ENCODE data around the gene QSOX1.
A peak's percentile ranks its signal among the peaks of the same experiment; 100 is the strongest.

Gene QSOX1

DNA sequence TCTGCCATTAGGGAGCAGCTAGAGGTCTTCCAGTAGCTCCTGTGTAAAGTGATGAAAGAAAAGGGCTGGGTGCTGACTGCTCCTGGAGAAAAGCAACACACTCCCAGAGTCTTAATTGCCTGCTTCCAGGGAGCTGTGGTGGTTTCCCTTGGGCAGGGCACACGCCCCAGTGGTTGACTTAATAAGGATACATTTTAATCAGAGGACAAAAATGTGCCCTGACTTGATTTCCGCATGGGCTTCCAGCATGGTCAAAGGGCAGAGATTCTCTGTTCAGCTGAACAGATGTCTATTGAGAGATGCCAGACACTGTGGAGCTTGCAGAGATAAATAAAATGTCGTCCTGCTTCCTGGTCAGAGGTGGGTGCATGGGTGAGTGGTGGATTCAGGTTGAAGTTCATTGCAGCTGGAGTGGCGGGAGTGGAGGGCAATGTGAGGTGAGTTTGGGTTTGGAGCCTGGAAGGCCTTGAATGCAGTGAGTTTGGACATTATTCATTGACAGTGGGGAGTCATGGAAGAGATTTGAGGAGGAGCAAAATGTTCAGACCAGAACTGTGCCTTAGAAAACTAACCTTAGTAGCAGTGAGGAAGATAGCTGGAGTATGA lies 16.0 kb downstream of the QSOX1 start:
- DNase-seq, result no peak

DNA sequence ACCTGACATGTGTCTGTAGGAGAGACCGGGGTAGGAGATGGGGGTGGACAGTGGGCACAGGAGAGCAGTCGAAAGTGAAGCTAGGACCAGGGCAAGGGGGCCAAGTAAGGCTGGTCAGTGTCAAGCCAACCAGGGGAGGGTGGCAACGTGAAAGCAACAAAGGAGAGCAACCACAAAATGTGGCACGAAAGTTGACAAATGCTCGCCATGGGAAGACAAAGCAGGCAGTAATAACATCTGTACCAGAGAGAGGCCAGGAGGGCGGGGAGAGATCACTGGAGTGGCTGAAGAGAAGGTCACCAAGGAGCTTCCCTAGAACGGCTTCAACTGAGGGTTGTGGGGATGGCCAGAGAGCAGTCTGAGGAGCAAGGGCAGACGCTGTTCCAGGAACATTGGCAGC lies 17.0 kb downstream of the QSOX1 start:
- DNase-seq, result no peak

- DNase-seq, result no peak
Observed at GRCh38 chr1:180173451-180173850, 18.8 kb downstream of the QSOX1 start.

- no peak for DNase-seq
Observed at GRCh38 chr1:180173952-180174351, 19.3 kb downstream of the QSOX1 start.

- DNase-seq, result no peak
Observed at GRCh38 chr1:180175291-180175690, 20.6 kb downstream of the QSOX1 start.

DNA sequence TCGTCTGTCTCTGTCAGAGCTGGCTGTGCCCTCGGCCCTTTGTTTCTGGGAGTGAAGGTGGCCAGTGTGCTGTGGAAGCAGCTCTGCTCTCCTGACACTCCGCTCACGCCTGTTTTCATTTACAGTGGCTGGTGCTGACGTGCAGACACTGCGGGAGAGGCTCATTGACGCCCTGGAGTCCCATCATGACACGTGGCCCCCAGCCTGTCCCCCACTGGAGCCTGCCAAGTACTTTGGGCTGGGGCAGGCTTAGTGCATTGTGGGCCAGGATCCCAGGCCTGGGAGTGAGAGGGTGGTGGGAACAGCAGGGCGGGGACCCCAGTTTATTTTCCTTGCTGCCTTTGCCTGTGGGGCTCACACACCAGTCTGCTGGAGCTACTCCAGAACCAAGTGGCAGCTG lies 21.1 kb downstream of the QSOX1 start:
- DNase-seq, result no peak

DNA sequence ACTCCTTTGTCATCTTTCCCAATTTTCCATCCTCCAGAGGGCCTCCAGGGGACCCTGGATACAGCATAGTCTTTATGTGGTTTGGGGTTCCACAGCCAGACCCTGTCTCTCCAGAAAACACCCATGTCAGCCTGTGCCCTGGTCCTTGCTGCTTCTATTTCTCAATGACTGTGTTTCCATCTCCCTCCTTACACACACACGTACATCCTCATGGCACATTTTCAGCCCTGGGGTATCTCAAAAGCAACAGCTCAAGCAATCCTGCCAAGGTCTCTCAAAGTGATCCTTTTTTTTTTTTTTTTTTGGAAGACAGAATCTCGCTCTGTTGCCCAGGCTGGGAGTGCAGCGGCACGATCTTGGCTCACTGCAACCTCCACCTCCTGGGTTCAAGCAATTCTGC lies 22.3 kb downstream of the QSOX1 start:
- no peak for DNase-seq

- DNase-seq, result no peak
Observed at GRCh38 chr1:180177931-180178330, 23.3 kb downstream of the QSOX1 start.

DNA sequence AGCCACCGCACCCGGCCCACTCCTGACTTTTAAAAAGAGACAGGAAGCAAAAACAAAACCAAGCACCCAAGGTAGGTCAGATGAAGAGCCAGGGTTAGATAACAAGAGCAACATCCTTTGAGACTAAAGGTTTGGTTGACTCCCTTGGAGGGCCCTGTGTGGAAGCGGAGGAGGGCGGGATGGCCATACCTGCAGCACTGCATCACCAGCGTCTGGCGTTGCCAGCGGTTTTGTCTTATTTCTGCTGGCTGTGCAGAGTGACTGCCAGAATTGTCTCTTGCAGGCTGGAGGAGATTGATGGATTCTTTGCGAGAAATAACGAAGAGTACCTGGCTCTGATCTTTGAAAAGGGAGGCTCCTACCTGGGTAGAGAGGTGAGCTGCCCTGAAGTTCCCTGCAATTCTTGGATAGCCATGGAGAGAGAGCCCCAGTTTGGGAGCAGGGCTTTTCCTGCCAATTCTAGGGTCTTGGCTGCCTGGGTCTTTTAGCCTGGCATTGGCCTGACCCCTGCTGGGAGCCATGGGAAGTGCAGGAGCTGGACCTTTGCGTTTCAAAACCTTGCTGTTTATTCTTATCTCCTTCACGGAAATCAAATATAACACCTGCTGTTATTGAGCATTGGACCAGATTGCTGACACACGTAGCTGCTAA lies 24.0 kb downstream of the QSOX1 start:
- DNase-seq, result peak; percentile 62

DNA sequence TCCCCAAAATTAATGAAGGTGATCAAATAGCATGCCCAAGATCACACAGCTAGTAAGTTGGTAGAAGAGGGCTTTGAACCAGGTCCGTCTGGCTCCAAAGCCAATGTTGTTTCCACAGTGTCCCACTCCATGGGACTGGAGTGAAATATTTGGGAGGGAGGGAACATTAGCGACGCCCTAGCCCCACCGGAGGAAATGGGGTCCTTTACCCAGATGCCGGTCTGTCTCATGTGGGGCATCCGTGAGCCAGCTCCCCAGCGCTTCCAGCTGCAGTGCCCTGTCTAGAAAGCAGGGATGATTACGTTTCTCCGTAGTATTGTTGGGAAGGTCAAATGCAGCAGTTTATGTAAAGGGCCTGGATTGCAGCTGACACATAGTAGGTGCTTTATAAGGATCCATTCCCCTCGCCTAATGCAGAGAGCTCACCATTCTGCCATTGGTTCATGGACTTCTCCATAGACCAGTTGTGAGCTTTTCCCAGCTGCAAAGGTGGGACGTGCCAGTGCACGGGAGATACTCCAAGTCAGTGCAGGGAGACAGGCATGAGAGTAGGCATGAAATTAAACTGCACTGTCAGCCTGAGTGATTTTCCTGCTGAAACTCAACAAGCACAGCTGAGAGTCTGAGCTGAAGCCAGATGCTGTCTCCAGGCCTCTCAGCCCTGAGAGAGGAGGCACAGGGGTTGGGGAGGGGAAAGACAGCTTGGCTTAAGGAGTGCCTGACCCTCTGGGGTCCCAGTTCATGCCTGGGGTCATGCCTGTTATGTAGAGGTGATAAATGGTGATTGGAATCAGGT lies 24.7 kb downstream of the QSOX1 start:
- DNase-seq, result no peak

DNA sequence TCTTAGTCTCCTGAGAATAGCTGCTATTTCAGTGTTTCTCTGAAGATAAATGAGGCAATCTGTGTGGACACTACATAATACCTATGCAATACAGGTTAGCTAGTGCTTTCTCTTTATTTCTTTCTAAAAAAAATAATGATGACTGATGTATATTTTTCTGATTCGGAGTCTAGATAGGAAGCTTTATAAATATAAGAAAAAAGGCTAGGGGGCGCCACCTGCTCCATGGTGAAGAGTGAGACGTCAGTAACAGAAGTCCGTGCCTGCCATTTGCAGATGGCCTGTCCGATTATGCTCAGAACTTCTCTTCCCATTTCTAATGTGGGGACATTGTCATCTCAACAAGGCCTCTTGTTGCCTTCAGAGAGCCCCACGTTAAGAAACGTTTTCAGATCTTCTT lies 26.4 kb downstream of the QSOX1 start:
- DNase-seq, result peak; percentile 10

DNA sequence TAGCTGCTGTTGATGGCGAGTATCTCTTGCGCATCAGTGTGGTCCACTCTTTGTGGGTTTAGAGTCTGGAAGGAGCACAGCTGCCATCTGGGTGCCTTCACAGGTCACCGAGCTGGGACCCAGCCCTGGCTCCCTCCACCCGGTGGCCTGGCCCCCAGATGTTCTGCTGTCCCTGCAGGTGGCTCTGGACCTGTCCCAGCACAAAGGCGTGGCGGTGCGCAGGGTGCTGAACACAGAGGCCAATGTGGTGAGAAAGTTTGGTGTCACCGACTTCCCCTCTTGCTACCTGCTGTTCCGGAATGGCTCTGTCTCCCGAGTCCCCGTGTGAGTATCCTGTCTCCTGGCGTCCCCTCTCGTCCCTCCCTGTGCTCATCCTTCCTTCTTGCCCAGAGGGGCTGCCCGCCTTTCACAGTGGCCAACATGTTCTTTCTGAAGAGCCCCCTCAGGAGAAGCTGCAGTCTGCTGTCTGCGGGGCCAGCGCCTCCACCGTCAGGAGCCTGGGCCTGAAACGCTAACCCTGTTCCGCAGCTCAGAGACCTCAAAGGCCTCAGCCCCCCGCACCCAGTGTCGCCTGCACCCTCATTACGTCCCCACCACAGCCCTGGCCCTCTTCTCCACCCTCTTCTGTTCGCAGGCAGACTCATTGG lies 27.4 kb downstream of the QSOX1 start:
- no peak for DNase-seq

DNA sequence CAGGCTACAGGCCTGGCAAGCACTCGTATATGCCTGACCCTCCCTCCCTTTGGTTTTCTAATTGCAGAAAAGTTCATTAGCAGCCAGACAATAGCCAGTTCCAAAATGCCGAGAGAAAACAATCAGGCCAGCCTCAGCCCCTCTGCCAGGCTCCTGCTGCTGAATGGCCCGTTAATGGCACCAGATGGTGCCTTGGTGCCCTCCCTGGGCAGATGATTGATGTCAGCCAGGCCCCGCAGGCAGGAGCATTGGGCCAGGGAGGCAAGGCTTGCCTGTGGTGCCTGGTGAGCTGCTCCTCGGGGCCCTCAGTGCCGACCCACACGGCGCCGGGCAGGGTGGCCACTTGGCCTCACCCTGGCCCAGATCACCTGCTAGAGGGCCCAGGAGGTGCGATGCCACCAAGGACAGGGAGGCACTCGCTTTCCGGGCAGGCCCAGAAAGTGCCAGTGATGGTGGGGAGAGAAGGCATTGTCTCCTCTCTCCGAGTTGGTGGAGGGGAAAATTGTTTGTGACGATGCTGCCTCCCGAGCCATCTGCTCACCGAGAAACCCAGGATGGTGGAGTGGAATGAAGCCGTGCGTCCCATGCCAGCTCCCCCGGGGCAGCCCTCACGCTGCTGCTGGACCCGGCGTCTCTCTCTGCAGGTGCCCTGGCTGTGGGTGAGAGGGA lies 28.1 kb downstream of the QSOX1 start:
- no peak for DNase-seq

- DNase-seq, result no peak
Observed at GRCh38 chr1:180183426-180183825, 28.8 kb downstream of the QSOX1 start.

DNA sequence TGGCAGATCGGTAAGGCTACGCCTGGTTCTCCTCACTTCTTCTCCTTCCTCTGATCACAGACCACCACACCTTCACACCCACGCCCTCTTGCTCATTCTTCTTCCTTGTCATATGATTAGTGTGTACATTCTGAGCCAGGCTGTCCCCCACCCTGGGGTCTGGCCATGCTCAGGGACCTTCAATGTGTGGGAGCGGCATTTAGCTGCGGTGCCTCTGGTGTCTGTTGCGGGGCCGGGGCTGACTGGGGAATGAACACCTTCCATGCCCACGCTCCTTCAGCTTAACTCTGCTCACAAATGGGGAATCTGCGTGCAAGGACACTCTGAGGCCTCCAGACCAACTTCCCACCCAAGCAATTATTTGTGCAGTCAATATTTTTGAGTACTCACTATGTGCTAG lies 29.4 kb downstream of the QSOX1 start:
- DNase-seq, result no peak

DNA sequence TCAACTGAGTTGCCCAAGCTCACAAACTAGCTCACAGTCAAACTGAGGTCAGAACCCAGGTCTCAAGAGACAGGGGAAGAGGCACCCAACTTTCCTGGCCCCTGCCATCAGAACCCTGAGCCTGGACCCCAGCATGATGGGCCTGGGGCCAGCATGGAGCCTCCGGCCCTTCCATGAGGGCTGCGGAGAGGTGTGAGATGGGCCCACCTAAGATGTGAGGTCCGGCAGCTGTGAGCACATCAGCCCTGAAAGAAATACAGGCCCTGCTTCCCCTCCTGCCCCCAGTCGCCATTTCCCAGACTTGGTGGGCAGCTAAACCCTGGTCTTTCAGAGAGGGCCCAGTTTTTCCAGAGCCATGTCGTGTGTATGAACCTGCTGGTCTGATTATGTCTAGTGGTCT lies 30.6 kb downstream of the QSOX1 start:
- no peak for DNase-seq

DNA sequence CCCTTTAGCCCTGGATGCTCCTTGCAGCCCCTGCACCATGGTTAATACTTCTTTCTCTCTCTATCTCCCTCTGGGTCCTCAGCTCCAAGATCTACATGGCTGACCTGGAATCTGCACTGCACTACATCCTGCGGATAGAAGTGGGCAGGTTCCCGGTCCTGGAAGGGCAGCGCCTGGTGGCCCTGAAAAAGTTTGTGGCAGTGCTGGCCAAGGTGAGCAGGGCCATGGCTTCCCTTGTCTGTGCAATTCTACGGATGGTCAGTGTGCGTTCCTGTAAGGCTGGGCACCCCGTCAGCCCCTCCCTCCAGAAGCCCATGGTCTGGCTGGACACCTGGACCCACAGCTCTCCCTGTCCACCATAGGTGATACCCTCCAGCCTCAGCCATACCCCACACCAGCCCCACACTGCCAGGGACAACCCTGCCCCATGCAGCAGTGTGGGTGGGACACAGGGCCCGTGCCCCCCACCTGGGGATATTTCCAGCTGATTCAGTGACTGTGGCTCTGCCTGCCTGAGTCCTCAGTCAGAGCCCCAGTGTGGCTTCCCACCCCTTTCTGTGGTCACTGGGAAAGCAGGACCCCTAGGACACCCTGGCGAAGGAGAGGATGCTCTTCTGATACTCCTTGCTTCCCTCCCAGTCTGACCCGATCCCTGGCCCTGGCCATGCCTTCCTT lies 31.4 kb downstream of the QSOX1 start:
- DNase-seq, result no peak

- DNase-seq, result no peak
Observed at GRCh38 chr1:180186831-180187230, 32.2 kb downstream of the QSOX1 start.

DNA sequence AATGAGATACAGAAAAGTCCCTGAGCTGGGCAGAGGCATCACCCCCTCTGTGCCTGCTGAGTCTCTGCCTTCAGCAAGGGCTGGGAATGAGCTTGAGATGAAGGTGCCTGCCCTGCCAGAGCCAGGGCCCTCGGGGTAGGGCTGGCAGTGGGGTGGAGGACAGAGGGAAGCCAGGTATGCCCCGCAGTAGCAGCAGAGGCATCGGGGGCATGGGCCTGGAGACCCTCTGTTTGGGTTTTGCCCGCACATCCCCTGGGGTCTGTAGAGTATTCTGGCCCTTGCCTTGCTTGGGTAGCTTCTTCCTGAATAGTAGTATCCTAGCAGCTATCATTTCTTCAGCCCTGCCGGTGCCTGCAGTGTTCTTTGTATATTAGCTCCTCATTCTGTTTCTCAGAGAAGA lies 33.0 kb downstream of the QSOX1 start:
- no peak for DNase-seq

DNA sequence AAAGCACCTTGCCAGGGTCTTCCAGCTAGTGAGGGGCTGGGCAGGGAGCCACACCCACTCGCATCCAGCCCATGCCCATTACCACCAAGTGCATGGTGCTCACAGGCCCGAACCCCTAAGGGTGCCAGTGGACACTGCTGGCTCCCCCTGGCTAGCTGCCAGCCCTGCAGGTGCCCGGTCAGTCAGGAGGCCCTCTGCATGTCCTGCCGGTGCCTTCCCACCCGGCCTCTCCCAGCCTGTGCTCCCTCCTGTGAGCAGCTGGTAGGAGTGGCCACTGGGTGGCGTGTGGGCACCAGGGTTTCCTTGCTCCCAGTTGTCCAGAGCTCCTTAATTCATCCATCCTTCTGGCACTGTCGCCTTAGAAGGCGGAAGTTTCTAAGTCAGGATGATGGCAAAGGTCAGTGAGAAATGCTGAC lies 33.4 kb downstream of the QSOX1 start:
- DNase-seq, result peak; percentile 20

DNA sequence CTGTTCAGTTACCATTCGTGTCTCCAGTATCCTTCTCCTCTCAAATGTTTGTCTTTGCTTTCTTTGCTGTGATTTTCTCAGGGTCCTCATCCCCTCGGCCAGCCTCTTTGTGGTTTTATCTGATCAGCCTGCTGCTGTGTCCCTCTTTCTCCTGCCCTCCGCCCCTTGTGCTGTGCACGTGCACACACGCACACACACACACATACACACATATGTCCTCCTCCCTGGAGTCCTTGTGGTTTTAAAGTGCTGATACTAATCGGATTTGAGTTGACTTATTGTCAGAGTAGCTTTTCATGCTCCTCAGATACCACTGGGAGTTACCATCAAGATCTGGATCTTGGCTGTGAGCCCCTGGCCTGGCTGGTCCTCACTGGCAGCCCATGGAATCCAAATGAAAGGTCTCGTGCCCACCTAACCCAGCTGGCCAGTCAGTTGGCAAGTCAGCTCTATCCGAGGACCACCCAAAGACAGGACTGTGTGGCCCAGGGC lies 34.1 kb downstream of the QSOX1 start:
- DNase-seq, result no peak

GRCh38 chr1:180190091-180190490 lies 35.4 kb downstream of the QSOX1 start:
- DNase-seq, result no peak

All from activated CD4-positive, alpha-beta T cell treated with anti-CD3 and anti-CD28 coated beads, Interleukin-2, amount 50 U/mL, for 16 hours (primary cell).